ENCODE data around the gene ASAP2.

ASAP2 gene

GRCh38 chr2:9279426-9279825 lies 72.8 kb downstream of the ASAP2 start:
- no peak for DNase-seq

GRCh38 chr2:9280224-9280623 lies 73.6 kb downstream of the ASAP2 start:
- DNase-seq, result no peak

GRCh38 chr2:9281145-9281544 lies 74.5 kb downstream of the ASAP2 start:
- no peak for DNase-seq

GRCh38 chr2:9282128-9283112 lies 75.8 kb downstream of the ASAP2 start:
- no peak for DNase-seq

- DNase-seq, result no peak
Measured at GRCh38 chr2:9284521-9285297, 78.1 kb downstream of the ASAP2 start.

GRCh38 chr2:9285385-9285920 lies 78.8 kb downstream of the ASAP2 start:
- DNase-seq, result no peak

- no peak for DNase-seq
Measured at GRCh38 chr2:9285921-9286320, 79.3 kb downstream of the ASAP2 start.

GRCh38 chr2:9286554-9287399 lies 80.2 kb downstream of the ASAP2 start:
- DNase-seq, result no peak

GRCh38 chr2:9287400-9288045 lies 80.9 kb downstream of the ASAP2 start:
- no peak for DNase-seq

GRCh38 chr2:9288233-9288632 lies 81.6 kb downstream of the ASAP2 start:
- DNase-seq, result no peak

- no peak for DNase-seq
Measured at GRCh38 chr2:9288681-9289338, 82.2 kb downstream of the ASAP2 start.

- no peak for DNase-seq
Measured at GRCh38 chr2:9291331-9291730, 84.7 kb downstream of the ASAP2 start.

GRCh38 chr2:9291866-9292265 lies 85.3 kb downstream of the ASAP2 start:
- no peak for DNase-seq

- DNase-seq, result no peak
Measured at GRCh38 chr2:9292426-9292825, 85.8 kb downstream of the ASAP2 start.

- DNase-seq, result no peak
Measured at GRCh38 chr2:9294764-9295163, 88.2 kb downstream of the ASAP2 start.

GRCh38 chr2:9296559-9296958 lies 89.9 kb downstream of the ASAP2 start:
- no peak for DNase-seq

- DNase-seq, result no peak
Measured at GRCh38 chr2:9297156-9297555, 90.5 kb downstream of the ASAP2 start.

- no peak for DNase-seq
Measured at GRCh38 chr2:9297807-9298206, 91.2 kb downstream of the ASAP2 start.

- no peak for DNase-seq
Measured at GRCh38 chr2:9298583-9298982, 92.0 kb downstream of the ASAP2 start.

- no peak for DNase-seq
Measured at GRCh38 chr2:9299161-9300100, 92.8 kb downstream of the ASAP2 start.

Measured in effector CD4-positive, alpha-beta T cell (primary cell).